ENCODE data around the gene MBTPS2. TPM values are rescaled to one million over a fixed set of nuclear protein-coding genes. Genes with fewer than 3 reads are reported as not detected.

Gene MBTPS2
- total RNA-seq, 1 donor from 2014 or later: 21.0 TPM

- Mint-ChIP-seq H3K9me3 (ENCODE audit: low read depth) (no peaks in the 10 kb centered on the region), H3K27ac (ENCODE audit: unreplicated experiment) (no peak overlapping the region), H3K4me3 (ENCODE audit: unreplicated experiment) (no peak overlapping the region), H3K36me3 (ENCODE audit: low read depth) (no peaks in the 10 kb centered on the region), H3K4me1 (ENCODE audit: low read depth) (peaks cover 9% of the 10 kb centered on the region), H3K27me3 (ENCODE audit: low read depth) (no peaks in the 10 kb centered on the region)
- no peak for TF ChIP-seq CTCF (IDR thresholded peaks at IDR 0.05)
- no peak for DNase-seq (ENCODE audit: low spot score)
Observed at GRCh38 chrX:21912220-21912619, 72.8 kb downstream of the MBTPS2 start.

GRCh38 chrX:21912989-21913388 lies 73.6 kb downstream of the MBTPS2 start:
- no peak overlapping the region for H3K27ac Mint-ChIP-seq (ENCODE audit: unreplicated experiment)
- TF ChIP-seq CTCF (IDR thresholded peaks at IDR 0.05): no peak
- peaks cover 1% of the 10 kb centered on the region for H3K36me3 Mint-ChIP-seq (ENCODE audit: low read depth)
- no peak overlapping the region for H3K4me3 Mint-ChIP-seq (ENCODE audit: unreplicated experiment)
- DNase-seq (ENCODE audit: low spot score): no peak
- H3K4me1 Mint-ChIP-seq (ENCODE audit: low read depth): peaks cover 8% of the 10 kb centered on the region
- H3K27me3 Mint-ChIP-seq (ENCODE audit: low read depth): no peaks in the 10 kb centered on the region
- peaks cover 4% of the 10 kb centered on the region for H3K9me3 Mint-ChIP-seq (ENCODE audit: low read depth)

- Mint-ChIP-seq H3K27ac (ENCODE audit: unreplicated experiment) (peak overlapping the region; percentile 96), H3K9me3 (ENCODE audit: low read depth) (peaks cover 4% of the 10 kb centered on the region), H3K36me3 (ENCODE audit: low read depth) (no peaks in the 10 kb centered on the region), H3K27me3 (ENCODE audit: low read depth) (no peaks in the 10 kb centered on the region), H3K4me1 (ENCODE audit: low read depth) (peaks cover 39% of the 10 kb centered on the region), H3K4me3 (ENCODE audit: unreplicated experiment) (no peak overlapping the region)
- no peak for TF ChIP-seq CTCF (IDR thresholded peaks at IDR 0.05)
- no peak for DNase-seq (ENCODE audit: low spot score)
Observed at GRCh38 chrX:21926116-21926515, 86.7 kb downstream of the MBTPS2 start.

GRCh38 chrX:21926527-21927278 lies 87.3 kb downstream of the MBTPS2 start:
- TF ChIP-seq CTCF (IDR thresholded peaks at IDR 0.05): no peak
- peak overlapping the region; percentile 96 for H3K27ac Mint-ChIP-seq (ENCODE audit: unreplicated experiment)
- H3K36me3 Mint-ChIP-seq (ENCODE audit: low read depth): no peaks in the 10 kb centered on the region
- H3K27me3 Mint-ChIP-seq (ENCODE audit: low read depth): no peaks in the 10 kb centered on the region
- peak overlapping the region; percentile 50 for H3K4me3 Mint-ChIP-seq (ENCODE audit: unreplicated experiment)
- H3K4me1 Mint-ChIP-seq (ENCODE audit: low read depth): peaks cover 42% of the 10 kb centered on the region
- DNase-seq (ENCODE audit: low spot score): no peak
- no peaks in the 10 kb centered on the region for H3K9me3 Mint-ChIP-seq (ENCODE audit: low read depth)

- H3K27me3 Mint-ChIP-seq (ENCODE audit: low read depth): no peaks in the 10 kb centered on the region
Observed at GRCh38 chrX:21929209-21929608, 89.8 kb downstream of the MBTPS2 start.

More at GRCh38 chrX:21929209-21929608, 89.8 kb downstream of the MBTPS2 start:
- Mint-ChIP-seq H3K27ac (ENCODE audit: unreplicated experiment) (no peak overlapping the region), H3K9me3 (ENCODE audit: low read depth) (no peaks in the 10 kb centered on the region), H3K36me3 (ENCODE audit: low read depth) (no peaks in the 10 kb centered on the region), H3K4me1 (ENCODE audit: low read depth) (peaks cover 52% of the 10 kb centered on the region), H3K4me3 (ENCODE audit: unreplicated experiment) (no peak overlapping the region)
- TF ChIP-seq CTCF (IDR thresholded peaks at IDR 0.05): no peak
- DNase-seq (ENCODE audit: low spot score): no peak
